D721Med (cell line): ENCODE measurements around the gene MAPK8IP3.

ENCODE experiments used
- DNase-seq: peaks from one replicate; pipeline ENCODE4 v3.0.0; 2011; ENCODE audit warnings: low spot score; ENCODE audit not compliant: insufficient read length
- FAIRE-seq: peaks from 2 replicates; lab custom pipeline; 2011; peaks lifted over from hg19 to GRCh38; lab: Jason Lieb, UNC
- TF ChIP-seq, protein P1 (sequence below): IDR thresholded peaks from 2 replicates; pipeline ENCODE4 v1.5.1; 2012; ENCODE audit warnings: mild to moderate bottlenecking, control low read depth; ENCODE audit not compliant: insufficient read depth; ENCODE audit errors: missing control alignments

MAPK8IP3 gene

DNA sequence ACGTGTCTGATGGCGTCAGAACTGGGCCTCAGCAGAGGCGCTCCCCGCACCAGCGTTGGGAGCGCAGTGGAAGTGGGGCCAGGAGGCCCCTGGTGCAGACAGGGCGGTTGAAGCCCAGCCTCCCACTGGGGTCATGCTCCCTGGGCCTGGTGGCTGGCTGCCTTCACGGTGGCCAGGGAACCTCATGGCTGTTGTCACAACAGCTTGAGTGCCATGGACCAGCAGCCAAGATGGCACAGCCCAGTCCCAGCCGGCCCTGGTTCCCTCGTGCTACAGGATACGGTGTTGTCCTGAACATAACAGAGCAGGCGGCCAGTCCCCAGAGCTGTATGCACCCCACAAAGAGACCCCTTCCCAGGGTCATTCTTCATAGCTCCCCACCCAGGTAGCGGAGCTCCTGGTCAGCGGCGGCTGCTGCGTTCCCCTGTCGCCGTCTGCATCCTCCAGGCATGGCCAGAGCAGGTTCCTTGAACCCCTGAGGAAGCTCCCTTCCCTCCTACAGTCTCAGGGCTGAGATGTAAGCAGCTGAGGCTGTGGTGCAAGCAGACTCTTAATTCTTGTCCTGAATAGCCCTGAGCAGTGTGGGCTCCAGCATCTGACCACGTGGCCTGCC lies 35.7 kb downstream of the MAPK8IP3 start:
- no peak for FAIRE-seq
- DNase-seq = no peak
- TF ChIP-seq, protein P1, sequence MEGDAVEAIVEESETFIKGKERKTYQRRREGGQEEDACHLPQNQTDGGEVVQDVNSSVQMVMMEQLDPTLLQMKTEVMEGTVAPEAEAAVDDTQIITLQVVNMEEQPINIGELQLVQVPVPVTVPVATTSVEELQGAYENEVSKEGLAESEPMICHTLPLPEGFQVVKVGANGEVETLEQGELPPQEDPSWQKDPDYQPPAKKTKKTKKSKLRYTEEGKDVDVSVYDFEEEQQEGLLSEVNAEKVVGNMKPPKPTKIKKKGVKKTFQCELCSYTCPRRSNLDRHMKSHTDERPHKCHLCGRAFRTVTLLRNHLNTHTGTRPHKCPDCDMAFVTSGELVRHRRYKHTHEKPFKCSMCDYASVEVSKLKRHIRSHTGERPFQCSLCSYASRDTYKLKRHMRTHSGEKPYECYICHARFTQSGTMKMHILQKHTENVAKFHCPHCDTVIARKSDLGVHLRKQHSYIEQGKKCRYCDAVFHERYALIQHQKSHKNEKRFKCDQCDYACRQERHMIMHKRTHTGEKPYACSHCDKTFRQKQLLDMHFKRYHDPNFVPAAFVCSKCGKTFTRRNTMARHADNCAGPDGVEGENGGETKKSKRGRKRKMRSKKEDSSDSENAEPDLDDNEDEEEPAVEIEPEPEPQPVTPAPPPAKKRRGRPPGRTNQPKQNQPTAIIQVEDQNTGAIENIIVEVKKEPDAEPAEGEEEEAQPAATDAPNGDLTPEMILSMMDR = no peak

DNA sequence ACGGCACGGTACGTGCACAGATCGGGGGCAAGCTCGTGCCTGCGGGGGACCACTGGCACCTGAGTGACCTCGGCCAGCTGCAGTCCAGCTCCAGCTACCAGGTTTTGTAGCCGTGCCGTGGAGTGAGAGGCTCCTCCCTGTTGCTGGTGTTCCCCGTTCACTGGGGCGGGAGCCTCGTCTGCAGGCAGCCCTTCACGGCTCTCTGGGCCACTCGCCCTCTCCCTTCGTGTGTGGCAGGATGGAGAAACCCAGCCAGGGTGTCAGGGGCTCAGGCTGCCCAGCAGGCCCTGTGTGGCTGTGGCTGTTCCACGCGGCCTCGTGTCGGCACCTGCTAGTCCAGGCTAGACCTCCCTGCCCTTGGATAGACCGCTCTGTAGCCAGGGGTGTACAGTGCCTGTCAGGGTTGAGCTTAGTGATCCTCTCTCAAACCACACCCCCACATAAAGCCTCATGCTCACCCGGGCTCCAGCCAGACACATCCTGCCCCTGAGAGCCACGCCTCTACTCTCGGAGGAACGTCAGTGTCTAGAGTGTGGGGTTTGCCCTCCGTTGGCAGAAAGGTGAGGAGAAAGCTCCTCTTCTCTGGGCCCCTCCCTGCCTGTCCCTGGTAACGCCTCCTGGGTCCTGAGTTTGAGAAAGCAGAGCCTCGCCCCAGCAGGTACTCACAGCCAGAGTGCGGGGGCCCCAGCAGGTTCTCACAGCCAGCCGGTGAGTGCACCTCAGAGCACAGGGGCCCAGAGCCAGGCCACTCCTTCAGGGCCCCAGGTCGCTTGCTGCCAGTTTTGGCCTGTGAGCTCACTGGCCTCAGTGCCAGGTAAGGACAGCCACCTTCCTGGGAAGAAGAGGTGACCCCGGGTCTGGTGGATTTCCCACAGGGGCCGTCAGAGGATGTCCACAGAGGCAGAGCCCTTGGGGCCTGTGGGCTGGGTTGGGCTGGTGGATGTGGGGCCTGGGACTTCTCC lies 37.7 kb downstream of the MAPK8IP3 start:
- FAIRE-seq (no peak), DNase-seq (no peak)
- TF ChIP-seq, protein P1 = no peak

DNA sequence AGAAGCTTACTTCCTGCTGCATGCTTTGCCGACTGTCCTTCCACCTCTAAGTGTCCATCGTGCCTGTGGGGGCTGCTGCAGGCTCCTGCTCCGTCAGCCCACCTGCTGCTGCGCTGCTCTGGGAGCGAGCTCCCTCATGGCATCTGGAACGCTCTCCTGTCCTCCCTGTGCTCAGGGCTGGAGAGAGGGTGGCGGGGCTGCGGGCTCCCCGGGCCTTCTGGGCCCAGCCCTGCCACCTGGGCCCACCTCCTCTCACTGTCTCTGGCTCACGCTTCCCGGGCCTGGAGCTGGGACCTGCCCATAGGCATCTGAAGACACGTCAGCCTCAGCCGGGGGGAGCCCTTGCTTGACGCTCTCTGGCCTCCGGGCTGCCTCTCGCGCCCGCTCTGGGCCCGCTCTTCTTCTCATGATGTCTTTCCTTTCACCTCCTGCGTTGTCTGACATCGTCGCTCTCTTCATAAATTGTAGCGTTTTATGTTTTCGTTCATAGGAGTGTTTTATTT lies 38.4 kb downstream of the MAPK8IP3 start:
- no peak for FAIRE-seq
- no peak for DNase-seq
- TF ChIP-seq, protein P1 = no peak

DNA sequence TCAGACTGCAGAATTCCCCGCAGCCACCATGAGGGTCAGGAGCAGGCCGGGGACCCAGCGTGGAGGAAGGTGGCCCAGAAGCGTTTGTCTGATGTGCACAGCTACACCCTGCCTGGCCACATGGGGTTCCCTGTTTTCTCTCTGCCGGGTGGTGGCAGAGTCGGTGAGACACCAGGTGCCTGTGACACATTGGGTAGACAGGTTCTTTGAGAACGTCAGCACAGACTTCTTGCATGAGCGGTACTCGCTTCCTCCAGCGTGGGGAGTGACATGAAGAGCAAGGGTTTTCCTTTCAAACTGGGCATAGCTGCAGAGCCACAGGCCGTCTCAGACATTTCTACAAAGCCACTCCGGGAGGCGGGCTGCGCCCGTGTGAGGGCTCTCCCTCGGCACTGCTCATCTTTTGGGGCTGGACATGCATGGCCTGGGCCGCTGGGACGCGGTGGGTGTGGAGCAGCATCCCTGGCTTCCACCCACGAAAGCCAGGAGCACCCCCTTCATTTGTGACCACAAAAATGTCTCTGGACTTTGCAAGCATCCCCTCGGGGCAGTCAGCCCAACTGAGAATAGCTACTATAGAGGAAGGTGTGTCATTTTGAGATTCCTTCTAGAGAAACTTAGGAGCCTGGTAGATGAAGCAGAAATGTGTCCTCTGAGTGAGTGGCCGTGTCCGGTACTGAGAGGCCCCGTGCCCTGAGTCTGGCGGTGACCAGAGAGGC lies 39.3 kb downstream of the MAPK8IP3 start:
- DNase-seq (no peak), FAIRE-seq (no peak)
- TF ChIP-seq, protein P1 = no peak

DNA sequence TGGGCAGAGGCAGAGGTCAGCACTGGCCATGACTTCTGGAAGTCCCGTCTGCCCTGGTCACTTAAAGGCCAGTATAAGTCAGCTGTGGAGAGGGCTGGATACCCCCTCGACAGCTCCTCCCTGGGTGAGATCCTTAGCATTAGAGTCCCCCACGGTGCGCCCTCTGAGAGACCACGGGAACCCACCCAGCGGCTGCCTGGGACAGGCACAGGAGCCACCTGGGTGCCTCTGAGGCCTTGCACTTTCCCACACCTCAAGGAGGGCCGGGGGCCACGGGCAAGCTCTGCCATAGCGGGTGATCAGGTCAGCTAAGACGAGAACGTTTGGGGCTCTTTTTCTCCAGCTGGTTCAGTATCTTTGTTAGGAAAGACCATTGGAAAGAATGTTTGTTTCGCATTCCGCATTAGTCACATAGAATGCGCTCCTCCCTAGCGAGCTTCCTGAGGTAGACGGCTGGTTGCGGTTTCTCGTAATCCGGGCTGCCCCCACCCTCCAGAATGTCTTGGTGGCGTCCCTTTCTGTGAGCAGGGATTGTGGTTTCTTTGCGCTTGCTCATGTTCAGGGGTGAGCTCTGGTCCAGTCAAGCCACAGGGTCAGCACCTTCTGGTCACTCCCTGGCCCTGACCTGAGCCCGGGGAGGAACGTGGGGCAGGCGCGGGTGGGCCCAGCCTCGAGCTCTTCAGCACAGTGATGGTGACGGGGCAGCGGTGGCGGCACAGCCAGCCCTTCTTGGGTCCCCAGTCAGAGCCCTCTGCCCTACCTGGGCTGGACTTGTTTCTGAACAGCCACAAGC lies 40.1 kb downstream of the MAPK8IP3 start:
- FAIRE-seq = no peak
- no peak for DNase-seq
- TF ChIP-seq, protein P1 = no peak

DNA sequence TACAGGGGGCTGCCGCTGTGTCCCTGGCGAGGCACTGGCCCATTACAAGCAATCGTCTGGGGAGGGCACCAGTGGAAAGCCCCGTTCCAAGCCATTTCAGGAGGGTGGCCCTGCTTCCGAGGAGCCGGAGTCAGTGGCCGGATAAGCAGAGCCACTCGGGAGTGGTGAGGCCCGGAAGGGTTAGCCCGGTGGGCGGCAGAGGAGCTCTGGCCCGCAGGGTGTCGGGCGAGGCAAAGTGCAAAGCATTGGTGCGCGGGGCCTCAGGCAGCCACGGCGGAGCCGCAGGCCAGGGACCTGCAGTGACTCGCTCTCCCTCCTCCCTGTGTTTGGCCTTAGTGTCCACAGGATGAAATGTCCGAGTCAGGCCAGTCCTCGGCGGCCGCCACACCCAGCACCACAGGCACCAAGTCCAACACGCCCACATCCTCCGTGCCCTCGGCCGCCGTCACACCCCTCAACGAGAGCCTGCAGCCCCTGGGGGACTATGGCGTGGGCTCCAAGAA lies 40.7 kb downstream of the MAPK8IP3 start:
- DNase-seq (no peak), FAIRE-seq (no peak)
- TF ChIP-seq, protein P1 = no peak
